Measurements from ENCODE around the gene CCDC184. TPM values are rescaled to one million over a fixed set of nuclear protein-coding genes. Genes with fewer than 3 reads are reported as not detected.

The CCDC184 gene
- polyA plus RNA-seq, 1 donor from 2014 or later: 35.3 TPM

GRCh38 chr12:48199774-48200221, 16.4 kb downstream of the CCDC184 start:
- H3F3A ChIP-seq (ENCODE audit: insufficient read depth, low read length, poor library complexity, severe bottlenecking): no peaks in the 10 kb centered on the region
- H3K9me3 ChIP-seq (ENCODE audit: low read length): no peaks in the 10 kb centered on the region
- no peaks in the 10 kb centered on the region for H4K20me1 ChIP-seq (ENCODE audit: insufficient read depth)
- H3K4me2 ChIP-seq (ENCODE audit: low read length): no peak overlapping the region
- no peaks in the 10 kb centered on the region for H3K36me3 ChIP-seq (ENCODE audit: insufficient read depth, low read length)
- TF ChIP-seq EZH2 (IDR thresholded peaks at IDR 0.05; ENCODE audit: borderline replicate concordance, insufficient read depth, low read length, poor library complexity, severe bottlenecking) (no peak), POLR2AphosphoS5 (IDR thresholded peaks at IDR 0.05) (no peak), EP300 (conservative IDR thresholded peaks at IDR 0.05; ENCODE audit: poor library complexity, severe bottlenecking) (no peak), TAF1 (IDR thresholded peaks at IDR 0.05; ENCODE audit: low read depth) (no peak), REST (IDR thresholded peaks at IDR 0.05; ENCODE audit: borderline replicate concordance) (no peak), SMC3 (conservative IDR thresholded peaks at IDR 0.05; ENCODE audit: poor library complexity) (no peak), MXI1 (conservative IDR thresholded peaks at IDR 0.05; ENCODE audit: poor library complexity, severe bottlenecking) (no peak), RAD21 (conservative IDR thresholded peaks at IDR 0.05) (no peak)
- TF ChIP-seq, protein P1, sequence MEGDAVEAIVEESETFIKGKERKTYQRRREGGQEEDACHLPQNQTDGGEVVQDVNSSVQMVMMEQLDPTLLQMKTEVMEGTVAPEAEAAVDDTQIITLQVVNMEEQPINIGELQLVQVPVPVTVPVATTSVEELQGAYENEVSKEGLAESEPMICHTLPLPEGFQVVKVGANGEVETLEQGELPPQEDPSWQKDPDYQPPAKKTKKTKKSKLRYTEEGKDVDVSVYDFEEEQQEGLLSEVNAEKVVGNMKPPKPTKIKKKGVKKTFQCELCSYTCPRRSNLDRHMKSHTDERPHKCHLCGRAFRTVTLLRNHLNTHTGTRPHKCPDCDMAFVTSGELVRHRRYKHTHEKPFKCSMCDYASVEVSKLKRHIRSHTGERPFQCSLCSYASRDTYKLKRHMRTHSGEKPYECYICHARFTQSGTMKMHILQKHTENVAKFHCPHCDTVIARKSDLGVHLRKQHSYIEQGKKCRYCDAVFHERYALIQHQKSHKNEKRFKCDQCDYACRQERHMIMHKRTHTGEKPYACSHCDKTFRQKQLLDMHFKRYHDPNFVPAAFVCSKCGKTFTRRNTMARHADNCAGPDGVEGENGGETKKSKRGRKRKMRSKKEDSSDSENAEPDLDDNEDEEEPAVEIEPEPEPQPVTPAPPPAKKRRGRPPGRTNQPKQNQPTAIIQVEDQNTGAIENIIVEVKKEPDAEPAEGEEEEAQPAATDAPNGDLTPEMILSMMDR (IDR thresholded peaks at IDR 0.05; ENCODE audit: poor library complexity, severe bottlenecking): no peak
- no peaks in the 10 kb centered on the region for H3K9me2 ChIP-seq (ENCODE audit: insufficient read depth, low read length)
- H2AFZ ChIP-seq (ENCODE audit: low read depth, low read length): no peak overlapping the region
- H3K27me3 ChIP-seq (ENCODE audit: insufficient read depth, low read depth, low read length): no peaks in the 10 kb centered on the region
- H3K27ac ChIP-seq (ENCODE audit: low read length): no peak overlapping the region
- no peaks in the 10 kb centered on the region for H3K79me2 ChIP-seq (replicated peaks; ENCODE audit: insufficient read depth, low read length)
- no peak overlapping the region for H3K9ac ChIP-seq (ENCODE audit: low read length)
- no peak overlapping the region for H3K4me3 ChIP-seq (ENCODE audit: low read length)

GRCh38 chr12:48201091-48201490, 17.6 kb downstream of the CCDC184 start:
- TF ChIP-seq MXI1 (conservative IDR thresholded peaks at IDR 0.05; ENCODE audit: poor library complexity, severe bottlenecking): no peak
- TF ChIP-seq EZH2 (IDR thresholded peaks at IDR 0.05; ENCODE audit: borderline replicate concordance, insufficient read depth, low read length, poor library complexity, severe bottlenecking): no peak
- no peak for TF ChIP-seq EP300 (conservative IDR thresholded peaks at IDR 0.05; ENCODE audit: poor library complexity, severe bottlenecking)
- TF ChIP-seq TAF1 (IDR thresholded peaks at IDR 0.05; ENCODE audit: low read depth): no peak
- TF ChIP-seq, protein P1 (IDR thresholded peaks at IDR 0.05; ENCODE audit: poor library complexity, severe bottlenecking): no peak
- TF ChIP-seq REST (IDR thresholded peaks at IDR 0.05; ENCODE audit: borderline replicate concordance): no peak
- Histone ChIP-seq H3K4me2 (ENCODE audit: low read length) (no peak overlapping the region), H3K36me3 (ENCODE audit: insufficient read depth, low read length) (no peaks in the 10 kb centered on the region), H3K27ac (ENCODE audit: low read length) (no peak overlapping the region), H3K9me3 (ENCODE audit: low read length) (no peaks in the 10 kb centered on the region), H3K9me2 (ENCODE audit: insufficient read depth, low read length) (no peaks in the 10 kb centered on the region), H3K27me3 (ENCODE audit: insufficient read depth, low read depth, low read length) (no peaks in the 10 kb centered on the region), H2AFZ (ENCODE audit: low read depth, low read length) (no peak overlapping the region), H3K4me3 (ENCODE audit: low read length) (no peak overlapping the region), H3K9ac (ENCODE audit: low read length) (no peak overlapping the region), H4K20me1 (ENCODE audit: insufficient read depth) (no peaks in the 10 kb centered on the region), H3F3A (ENCODE audit: insufficient read depth, low read length, poor library complexity, severe bottlenecking) (no peaks in the 10 kb centered on the region), H3K79me2 (replicated peaks; ENCODE audit: insufficient read depth, low read length) (no peaks in the 10 kb centered on the region)
